ENCODE data around the gene IGLON5.

GRCh38 chr19:51271067-51271466, 40.4 kb upstream of the IGLON5 start:
- TF ChIP-seq CTCF (IDR thresholded peaks at IDR 0.05): no peak
- TF ChIP-seq POLR2AphosphoS5 (IDR thresholded peaks at IDR 0.05): no peak
- no peak for TF ChIP-seq POLR2A (IDR thresholded peaks at IDR 0.05; ENCODE audit: low read depth)
